ENCODE results near the gene XYLT2.

XYLT2 gene

GRCh38 chr17:50355701-50356341 is 9.9 kb downstream of the XYLT2 start:
- TF ChIP-seq CREB1 (IDR thresholded peaks at IDR 0.05; ENCODE audit: low read depth) (no peak), NFIC (IDR thresholded peaks at IDR 0.05) (no peak), TCF12 (IDR thresholded peaks at IDR 0.05; ENCODE audit: low read depth) (no peak)

- TF ChIP-seq, protein P1, sequence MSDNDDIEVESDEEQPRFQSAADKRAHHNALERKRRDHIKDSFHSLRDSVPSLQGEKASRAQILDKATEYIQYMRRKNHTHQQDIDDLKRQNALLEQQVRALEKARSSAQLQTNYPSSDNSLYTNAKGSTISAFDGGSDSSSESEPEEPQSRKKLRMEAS (IDR thresholded peaks at IDR 0.05) = no peak
- TF ChIP-seq ZBTB7A (IDR thresholded peaks at IDR 0.05; ENCODE audit: low read depth) (no peak), TAF1 (IDR thresholded peaks at IDR 0.05; ENCODE audit: low read depth) (no peak), YY1 (IDR thresholded peaks at IDR 0.05; ENCODE audit: low read depth) (no peak), CEBPB (IDR thresholded peaks at IDR 0.05) (no peak), CREB1 (IDR thresholded peaks at IDR 0.05; ENCODE audit: low read depth) (no peak)
Measured at GRCh38 chr17:50356418-50356817, 10.5 kb downstream of the XYLT2 start.

GRCh38 chr17:50356892-50357510 is 11.1 kb downstream of the XYLT2 start:
- TF ChIP-seq TEAD4 (IDR thresholded peaks at IDR 0.05) = no peak
- no peak for TF ChIP-seq EGR1 (IDR thresholded peaks at IDR 0.05)
- TF ChIP-seq FOXM1 (IDR thresholded peaks at IDR 0.05; ENCODE audit: borderline replicate concordance, low read depth) = no peak
- no peak for TF ChIP-seq NFIC (IDR thresholded peaks at IDR 0.05)
- no peak for TF ChIP-seq TAF1 (IDR thresholded peaks at IDR 0.05; ENCODE audit: low read depth)
- TF ChIP-seq, protein P1 (IDR thresholded peaks at IDR 0.05) = no peak
- TF ChIP-seq CREB1 (IDR thresholded peaks at IDR 0.05; ENCODE audit: low read depth) = no peak
- TF ChIP-seq, protein P2, sequence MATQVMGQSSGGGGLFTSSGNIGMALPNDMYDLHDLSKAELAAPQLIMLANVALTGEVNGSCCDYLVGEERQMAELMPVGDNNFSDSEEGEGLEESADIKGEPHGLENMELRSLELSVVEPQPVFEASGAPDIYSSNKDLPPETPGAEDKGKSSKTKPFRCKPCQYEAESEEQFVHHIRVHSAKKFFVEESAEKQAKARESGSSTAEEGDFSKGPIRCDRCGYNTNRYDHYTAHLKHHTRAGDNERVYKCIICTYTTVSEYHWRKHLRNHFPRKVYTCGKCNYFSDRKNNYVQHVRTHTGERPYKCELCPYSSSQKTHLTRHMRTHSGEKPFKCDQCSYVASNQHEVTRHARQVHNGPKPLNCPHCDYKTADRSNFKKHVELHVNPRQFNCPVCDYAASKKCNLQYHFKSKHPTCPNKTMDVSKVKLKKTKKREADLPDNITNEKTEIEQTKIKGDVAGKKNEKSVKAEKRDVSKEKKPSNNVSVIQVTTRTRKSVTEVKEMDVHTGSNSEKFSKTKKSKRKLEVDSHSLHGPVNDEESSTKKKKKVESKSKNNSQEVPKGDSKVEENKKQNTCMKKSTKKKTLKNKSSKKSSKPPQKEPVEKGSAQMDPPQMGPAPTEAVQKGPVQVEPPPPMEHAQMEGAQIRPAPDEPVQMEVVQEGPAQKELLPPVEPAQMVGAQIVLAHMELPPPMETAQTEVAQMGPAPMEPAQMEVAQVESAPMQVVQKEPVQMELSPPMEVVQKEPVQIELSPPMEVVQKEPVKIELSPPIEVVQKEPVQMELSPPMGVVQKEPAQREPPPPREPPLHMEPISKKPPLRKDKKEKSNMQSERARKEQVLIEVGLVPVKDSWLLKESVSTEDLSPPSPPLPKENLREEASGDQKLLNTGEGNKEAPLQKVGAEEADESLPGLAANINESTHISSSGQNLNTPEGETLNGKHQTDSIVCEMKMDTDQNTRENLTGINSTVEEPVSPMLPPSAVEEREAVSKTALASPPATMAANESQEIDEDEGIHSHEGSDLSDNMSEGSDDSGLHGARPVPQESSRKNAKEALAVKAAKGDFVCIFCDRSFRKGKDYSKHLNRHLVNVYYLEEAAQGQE (IDR thresholded peaks at IDR 0.05; ENCODE audit: low read depth) = no peak
- no peak for TF ChIP-seq TCF12 (IDR thresholded peaks at IDR 0.05; ENCODE audit: low read depth)
- TF ChIP-seq RAD21 (IDR thresholded peaks at IDR 0.05; ENCODE audit: low read depth) = no peak
- TF ChIP-seq ZBTB7A (IDR thresholded peaks at IDR 0.05; ENCODE audit: low read depth) = no peak
- TF ChIP-seq USF1 (IDR thresholded peaks at IDR 0.05) = no peak

GRCh38 chr17:50358177-50358576 is 12.3 kb downstream of the XYLT2 start:
- no peak for TF ChIP-seq CEBPB (IDR thresholded peaks at IDR 0.05)
- TF ChIP-seq RAD21 (IDR thresholded peaks at IDR 0.05; ENCODE audit: low read depth) = no peak
- no peak for TF ChIP-seq USF1 (IDR thresholded peaks at IDR 0.05)
- TF ChIP-seq YY1 (IDR thresholded peaks at IDR 0.05; ENCODE audit: low read depth) = no peak
- TF ChIP-seq, protein P2 (IDR thresholded peaks at IDR 0.05; ENCODE audit: low read depth) = no peak
- no peak for TF ChIP-seq ZBTB7A (IDR thresholded peaks at IDR 0.05; ENCODE audit: low read depth)
- no peak for TF ChIP-seq NFIC (IDR thresholded peaks at IDR 0.05)
- TF ChIP-seq TEAD4 (IDR thresholded peaks at IDR 0.05) = no peak
- TF ChIP-seq FOXM1 (IDR thresholded peaks at IDR 0.05; ENCODE audit: borderline replicate concordance, low read depth) = no peak
- TF ChIP-seq EGR1 (IDR thresholded peaks at IDR 0.05) = no peak
- TF ChIP-seq TCF12 (IDR thresholded peaks at IDR 0.05; ENCODE audit: low read depth) = no peak
- TF ChIP-seq EP300 (IDR thresholded peaks at IDR 0.05; ENCODE audit: borderline replicate concordance) = no peak
- TF ChIP-seq TAF1 (IDR thresholded peaks at IDR 0.05; ENCODE audit: low read depth) = no peak
- TF ChIP-seq, protein P1 (IDR thresholded peaks at IDR 0.05) = no peak

DNA sequence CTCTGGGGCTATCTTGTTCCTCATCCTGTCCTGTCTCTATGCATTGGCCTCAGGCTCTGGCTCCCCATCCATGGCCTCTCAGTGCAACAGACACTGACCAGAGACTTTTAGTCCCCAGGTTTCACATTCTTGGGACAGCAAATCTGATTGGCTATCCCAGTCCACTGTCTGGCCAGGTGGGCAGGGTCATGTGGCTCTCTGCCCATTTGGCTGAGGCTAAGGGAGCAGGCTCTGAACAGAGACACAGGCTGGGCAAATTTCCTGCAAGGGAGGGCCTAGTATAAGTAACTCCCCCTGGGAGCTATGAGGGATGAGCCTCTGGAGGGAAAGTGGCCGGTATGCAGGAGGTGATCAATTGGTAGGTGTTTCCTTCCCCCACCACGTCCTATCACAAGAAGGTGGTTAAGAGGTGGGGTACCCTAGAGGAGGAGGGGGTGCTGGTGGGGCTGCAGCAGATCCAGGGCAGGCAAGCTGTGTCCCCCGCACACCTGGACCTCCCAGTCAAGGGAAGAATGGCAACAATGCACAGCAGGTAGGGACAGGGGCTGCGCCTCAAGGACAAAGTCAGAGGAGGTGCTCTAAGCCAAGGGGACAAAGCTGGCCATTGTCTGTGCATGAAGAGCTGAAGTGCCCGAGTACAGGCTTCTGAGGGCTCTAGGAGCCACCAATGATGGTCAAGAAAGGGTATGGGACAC is 13.2 kb downstream of the XYLT2 start:
- TF ChIP-seq YY1 (IDR thresholded peaks at IDR 0.05; ENCODE audit: low read depth) = no peak
- peak; percentile 74 for TF ChIP-seq USF1 (IDR thresholded peaks at IDR 0.05)
- TF ChIP-seq EP300 (IDR thresholded peaks at IDR 0.05; ENCODE audit: borderline replicate concordance) = no peak
- no peak for TF ChIP-seq CREB1 (IDR thresholded peaks at IDR 0.05; ENCODE audit: low read depth)
- TF ChIP-seq RAD21 (IDR thresholded peaks at IDR 0.05; ENCODE audit: low read depth) = no peak
- TF ChIP-seq TCF12 (IDR thresholded peaks at IDR 0.05; ENCODE audit: low read depth) = no peak
